ENCODE data around the gene LCE1C. TPM values are rescaled to one million over a fixed set of nuclear protein-coding genes. Genes with fewer than 3 reads are reported as not detected.

LCE1C gene
- total RNA-seq, 2 donors from 2014 or later, result not detected

DNA sequence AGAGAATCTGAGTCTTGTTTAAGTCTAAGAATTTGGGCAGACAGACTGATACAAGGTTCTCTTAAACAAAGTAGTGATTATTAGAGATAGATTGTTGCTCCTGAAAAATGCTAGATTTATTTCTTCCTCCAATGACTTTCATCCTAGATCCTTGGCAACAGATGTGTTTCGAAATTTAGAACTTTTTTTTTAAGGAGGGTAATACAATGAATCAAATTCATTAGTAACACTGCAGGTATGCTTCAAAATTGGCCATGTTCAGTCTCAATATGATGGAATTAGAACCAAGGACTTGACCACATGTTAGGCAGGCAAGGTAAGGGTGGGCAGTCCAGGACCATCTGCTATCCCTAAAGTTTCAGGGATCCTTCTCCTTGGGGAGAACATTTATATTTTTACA is 36.0 kb downstream of the LCE1C start:
- DNase-seq, result no peak
- TF ChIP-seq, protein P1, sequence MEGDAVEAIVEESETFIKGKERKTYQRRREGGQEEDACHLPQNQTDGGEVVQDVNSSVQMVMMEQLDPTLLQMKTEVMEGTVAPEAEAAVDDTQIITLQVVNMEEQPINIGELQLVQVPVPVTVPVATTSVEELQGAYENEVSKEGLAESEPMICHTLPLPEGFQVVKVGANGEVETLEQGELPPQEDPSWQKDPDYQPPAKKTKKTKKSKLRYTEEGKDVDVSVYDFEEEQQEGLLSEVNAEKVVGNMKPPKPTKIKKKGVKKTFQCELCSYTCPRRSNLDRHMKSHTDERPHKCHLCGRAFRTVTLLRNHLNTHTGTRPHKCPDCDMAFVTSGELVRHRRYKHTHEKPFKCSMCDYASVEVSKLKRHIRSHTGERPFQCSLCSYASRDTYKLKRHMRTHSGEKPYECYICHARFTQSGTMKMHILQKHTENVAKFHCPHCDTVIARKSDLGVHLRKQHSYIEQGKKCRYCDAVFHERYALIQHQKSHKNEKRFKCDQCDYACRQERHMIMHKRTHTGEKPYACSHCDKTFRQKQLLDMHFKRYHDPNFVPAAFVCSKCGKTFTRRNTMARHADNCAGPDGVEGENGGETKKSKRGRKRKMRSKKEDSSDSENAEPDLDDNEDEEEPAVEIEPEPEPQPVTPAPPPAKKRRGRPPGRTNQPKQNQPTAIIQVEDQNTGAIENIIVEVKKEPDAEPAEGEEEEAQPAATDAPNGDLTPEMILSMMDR (conservative IDR thresholded peaks at IDR 0.05), result no peak
- H3K9ac ChIP-seq (ENCODE audit: extremely low read depth, low read length, poor library complexity, severe bottlenecking), result no peak overlapping the region
- Mint-ChIP-seq H3K4me1 (no peaks in the 10 kb centered on the region), H3K9me3 (peaks cover 90% of the 10 kb centered on the region), H3K27me3 (ENCODE audit: insufficient read depth) (no peaks in the 10 kb centered on the region), H3K4me3 (no peak overlapping the region), H3K27ac (no peak overlapping the region), H3K36me3 (ENCODE audit: low read depth) (no peaks in the 10 kb centered on the region)
- H3K4me1 ChIP-seq (ENCODE audit: control insufficient read depth, insufficient read depth, low read length), result no peaks in the 10 kb centered on the region
- no peaks in the 10 kb centered on the region for H3K36me3 ChIP-seq (ENCODE audit: control insufficient read depth, insufficient read depth, low read length)
- no peaks in the 10 kb centered on the region for H3K27me3 ChIP-seq (ENCODE audit: control insufficient read depth, insufficient read depth, low read length, poor library complexity, severe bottlenecking)
- H3K9me3 ChIP-seq (ENCODE audit: control insufficient read depth, low read length), result peaks cover 65% of the 10 kb centered on the region
- no peak overlapping the region for H3K27ac ChIP-seq (ENCODE audit: low read depth, low read length)
- WGBS, 2 experiments (ENCODE audit: insufficient coverage in 1 of 2, insufficient read length in 1 of 2), result 40 to 65% methylated on average over 1 of the region's 1 CpG
- H3K4me3 ChIP-seq (ENCODE audit: low read length), result no peak overlapping the region

- Histone ChIP-seq H3K4me1 (ENCODE audit: control insufficient read depth, insufficient read depth, low read length) (no peaks in the 10 kb centered on the region), H3K36me3 (ENCODE audit: control insufficient read depth, insufficient read depth, low read length) (no peaks in the 10 kb centered on the region), H3K27me3 (ENCODE audit: control insufficient read depth, insufficient read depth, low read length, poor library complexity, severe bottlenecking) (no peaks in the 10 kb centered on the region), H3K9me3 (ENCODE audit: control insufficient read depth, low read length) (peaks cover 59% of the 10 kb centered on the region), H3K27ac (ENCODE audit: low read depth, low read length) (no peak overlapping the region), H3K4me3 (ENCODE audit: low read length) (no peak overlapping the region), H3K9ac (ENCODE audit: extremely low read depth, low read length, poor library complexity, severe bottlenecking) (no peak overlapping the region)
- H3K9me3 Mint-ChIP-seq, result peaks cover 88% of the 10 kb centered on the region
- no peaks in the 10 kb centered on the region for H3K27me3 Mint-ChIP-seq (ENCODE audit: insufficient read depth)
- DNase-seq, result no peak
- H3K36me3 Mint-ChIP-seq (ENCODE audit: low read depth), result no peaks in the 10 kb centered on the region
- TF ChIP-seq, protein P1 (conservative IDR thresholded peaks at IDR 0.05), result no peak
- no peaks in the 10 kb centered on the region for H3K4me1 Mint-ChIP-seq
- 52 to 66% methylated on average over 4 to 8 of the region's 8 CpGs for WGBS, 2 experiments (ENCODE audit: insufficient coverage in 1 of 2, insufficient read length in 1 of 2)
- H3K27ac Mint-ChIP-seq, result no peak overlapping the region
- no peak overlapping the region for H3K4me3 Mint-ChIP-seq
These were observed 37.5 kb downstream of the LCE1C start for GRCh38 chr1:152768847-152769533.

DNA sequence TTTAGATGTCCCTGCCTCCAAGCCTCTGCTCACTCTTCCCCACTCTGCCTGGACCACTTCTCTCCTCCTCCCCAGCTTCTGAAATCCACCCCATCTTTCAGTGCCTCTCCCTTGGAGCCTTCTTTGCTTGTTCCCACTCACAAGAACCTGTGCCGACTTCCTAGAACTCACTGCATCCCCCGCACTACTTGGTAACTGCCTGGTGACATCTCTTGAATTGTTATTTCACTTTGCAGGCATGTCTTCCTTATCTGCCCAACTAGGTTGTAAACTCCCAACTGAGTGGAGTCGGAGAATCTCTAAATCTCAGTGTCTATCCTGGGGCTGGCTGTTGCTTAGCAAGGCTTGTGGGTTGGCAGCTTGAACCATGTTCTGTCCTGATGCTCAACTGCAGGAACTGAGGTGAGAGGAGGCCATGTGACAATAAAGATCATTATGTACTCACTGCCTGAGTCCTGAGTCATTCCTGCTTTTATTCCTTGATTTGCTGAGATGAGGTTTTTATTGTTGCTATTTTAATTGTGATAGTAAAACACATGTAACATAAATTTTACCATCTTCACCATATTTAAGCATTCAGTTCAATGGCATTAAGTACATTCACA is 44.7 kb downstream of the LCE1C start:
- no peaks in the 10 kb centered on the region for H3K36me3 ChIP-seq (ENCODE audit: control insufficient read depth, insufficient read depth, low read length)
- H3K27me3 ChIP-seq (ENCODE audit: control insufficient read depth, insufficient read depth, low read length, poor library complexity, severe bottlenecking), result no peaks in the 10 kb centered on the region
- H3K36me3 Mint-ChIP-seq (ENCODE audit: low read depth), result peaks cover 3% of the 10 kb centered on the region
- DNase-seq, result no peak
- no peak overlapping the region for H3K27ac ChIP-seq (ENCODE audit: low read depth, low read length)
- TF ChIP-seq, protein P1 (conservative IDR thresholded peaks at IDR 0.05), result no peak
- no peaks in the 10 kb centered on the region for H3K4me1 ChIP-seq (ENCODE audit: control insufficient read depth, insufficient read depth, low read length)
- no peak overlapping the region for H3K4me3 ChIP-seq (ENCODE audit: low read length)
- peaks cover 55% of the 10 kb centered on the region for H3K9me3 ChIP-seq (ENCODE audit: control insufficient read depth, low read length)
- H3K4me1 Mint-ChIP-seq, result no peaks in the 10 kb centered on the region
- 83 to 86% methylated on average over 2 to 3 of the region's 3 CpGs for WGBS, 2 experiments (ENCODE audit: insufficient coverage in 1 of 2, insufficient read length in 1 of 2)
- no peak overlapping the region for H3K4me3 Mint-ChIP-seq
- no peak overlapping the region for H3K9ac ChIP-seq (ENCODE audit: extremely low read depth, low read length, poor library complexity, severe bottlenecking)
- H3K27me3 Mint-ChIP-seq (ENCODE audit: insufficient read depth), result no peaks in the 10 kb centered on the region
- peaks cover 91% of the 10 kb centered on the region for H3K9me3 Mint-ChIP-seq
- H3K27ac Mint-ChIP-seq, result no peak overlapping the region
